ENCODE data around the gene C5orf58.

GRCh38 chr5:170195961-170196360 lies 36.8 kb upstream of the C5orf58 start:
- no peak for TF ChIP-seq CTCF (IDR thresholded peaks at IDR 0.05)
- no peak for TF ChIP-seq POLR2A (IDR thresholded peaks at IDR 0.05)
- TF ChIP-seq EP300 (IDR thresholded peaks at IDR 0.05) = no peak

Data from suprapubic skin (tissue), 3 donors.